Endothelial cell of umbilical vein (primary cell): ENCODE data around the gene WAS. TPM values are rescaled to one million over a fixed set of nuclear protein-coding genes. Genes with fewer than 3 reads are reported as not detected.
"Not testable (repeated sequence)": the region's sequence is repeated elsewhere in the genome, so short reads cannot be mapped to it uniquely, and the experiment has no call there.

Experiments
- BruUV-seq: library from RNA; stranded (reverse); fragments of 400-500 nt; replicated peaks from 2 replicates; lab custom pipeline; 2021; lab: Mats Ljungman, UMichigan
- CTCF ChIA-PET: fragments of 300-600, 350-600 bp; sonication (Branson Sonifier 250); formaldehyde crosslinking; loops from one replicate; lab custom pipeline; 2021; ENCODE audit warnings: antibody characterized with exemption, inconsistent platforms; lab: Charles Lee
- POLR2A ChIA-PET: fragments of 300-600, 350-600 bp; sonication (Branson Sonifier 250); formaldehyde crosslinking; loops from one replicate; lab custom pipeline; 2021; ENCODE audit warnings: antibody characterized with exemption, inconsistent platforms; lab: Charles Lee
- DNase-seq: peaks from one replicate; pipeline ENCODE4 v3.0.0-alpha.2; 2011; ENCODE audit warnings: low read depth, low spot score
- FAIRE-seq: peaks from 2 replicates; lab custom pipeline; 2011; peaks lifted over from hg19 to GRCh38; lab: Jason Lieb, UNC
- H2AFZ ChIP-seq: 2 replicates; pipeline ENCODE4 v1.6.0; 2012; ENCODE audit warnings: low read depth, low read length, control low read depth, inconsistent platforms
- H3K27ac ChIP-seq: 2 replicates; pipeline ENCODE4 v1.5.1; 2011; ENCODE audit warnings: low read depth, mild to moderate bottlenecking, control low read depth, low read length, moderate library complexity; ENCODE audit not compliant: insufficient read depth
- H3K27me3 ChIP-seq, 2 experiments: 2 replicates each; pipeline versions ENCODE4 v1.6.0 to v1.6.1; 2011; ENCODE audit warnings: low read length in 2 of 2, mixed read lengths in 1 of 2; ENCODE audit not compliant: control insufficient read depth in 2 of 2, insufficient read depth in 2 of 2
- H3K36me3 ChIP-seq, 2 experiments: 2 replicates in 1 of 2; 3 replicates in 1 of 2; pipeline ENCODE4 v1.5.1; 2011; ENCODE audit warnings: low read length in 2 of 2, mild to moderate bottlenecking in 1 of 2, moderate library complexity in 1 of 2; ENCODE audit not compliant: control insufficient read depth in 2 of 2, insufficient read depth in 2 of 2; ENCODE audit errors: extremely low read depth in 1 of 2
- H3K4me1 ChIP-seq: 3 replicates; pipeline ENCODE4 v1.5.1; 2011; ENCODE audit warnings: mild to moderate bottlenecking, low read length; ENCODE audit not compliant: control insufficient read depth, insufficient read depth; ENCODE audit errors: extremely low read depth
- H3K4me2 ChIP-seq: 2 replicates; pipeline ENCODE4 v1.6.1; 2011; ENCODE audit warnings: low read length, control low read depth, mixed read lengths; ENCODE audit not compliant: insufficient read depth
- H3K4me3 ChIP-seq, 3 experiments: fragments of 200-600 bp in 1 of 3; sonication (generic), shearing (Covaris generic) in 1 of 3; replicated peaks in 1 of 3; 2 replicates each; pipeline ENCODE4 v1.5.1; 2011 to 2016; ENCODE audit warnings: control low read depth in 3 of 3, low read length in 3 of 3, mild to moderate bottlenecking in 2 of 3, inconsistent platforms in 1 of 3, low read depth in 1 of 3, moderate library complexity in 1 of 3; ENCODE audit not compliant: insufficient read depth in 1 of 3
- H3K79me2 ChIP-seq: 2 replicates; pipeline ENCODE4 v1.6.0; 2012; ENCODE audit warnings: low read length, inconsistent platforms; ENCODE audit not compliant: control insufficient read depth, insufficient read depth
- H3K9ac ChIP-seq: replicated peaks from 2 replicates; pipeline ENCODE3; 2011; ENCODE audit warnings: low read length, control low read depth; ENCODE audit not compliant: insufficient read depth; ENCODE audit errors: extremely low read depth
- H3K9me1 ChIP-seq: replicated peaks from 3 replicates; pipeline ENCODE4 v1.6.0; 2011; ENCODE audit warnings: mild to moderate bottlenecking, low read length; ENCODE audit not compliant: control insufficient read depth, insufficient read depth; ENCODE audit errors: extremely low read depth
- H3K9me3 ChIP-seq: replicated peaks from 2 replicates; pipeline ENCODE4 v1.5.1; 2012; ENCODE audit warnings: low read length, inconsistent platforms; ENCODE audit not compliant: control insufficient read depth, insufficient read depth
- H4K20me1 ChIP-seq: replicated peaks from 2 replicates; pipeline ENCODE3; 2011; ENCODE audit warnings: mild to moderate bottlenecking, low read length; ENCODE audit not compliant: control insufficient read depth, insufficient read depth; ENCODE audit errors: extremely low read depth
- CTCF ChIP-seq, 2 donors: IDR thresholded peaks; 1 replicate in 1 of 2; 2 replicates in 1 of 2; pipeline ENCODE4 v1.5.1; 2011; ENCODE audit warnings: low read length in 2 of 2, mild to moderate bottlenecking in 2 of 2, moderate library complexity in 2 of 2, control low read depth in 1 of 2, inconsistent platforms in 1 of 2, low read depth in 1 of 2; ENCODE audit not compliant: insufficient read depth in 1 of 2; ENCODE audit errors: extremely low read depth in 1 of 2
- EZH2 ChIP-seq: IDR thresholded peaks from 2 replicates; pipeline ENCODE4 v1.6.1; 2012; ENCODE audit warnings: borderline replicate concordance, low read depth, mild to moderate bottlenecking, moderate library complexity, low read length, inconsistent platforms; ENCODE audit not compliant: severe bottlenecking
- FOS ChIP-seq: IDR thresholded peaks from 2 replicates; pipeline ENCODE4 v1.6.1; 2011; ENCODE audit warnings: mild to moderate bottlenecking, low read length, moderate library complexity, borderline replicate concordance; ENCODE audit not compliant: insufficient read depth
- JUN ChIP-seq: IDR thresholded peaks from 2 replicates; pipeline ENCODE4 v1.6.1; 2011; ENCODE audit warnings: borderline replicate concordance, low read depth; ENCODE audit not compliant: insufficient read length, insufficient read depth
- MAX ChIP-seq: IDR thresholded peaks from 2 replicates; pipeline ENCODE4 v1.6.1; 2011; ENCODE audit not compliant: insufficient read depth, insufficient read length
- POLR2A ChIP-seq: IDR thresholded peaks from 2 replicates; pipeline ENCODE4 v1.6.1; 2012; ENCODE audit warnings: low read depth, mild to moderate bottlenecking, control low read depth, low read length
- POLR2AphosphoS5 ChIP-seq: IDR thresholded peaks from 2 replicates; pipeline ENCODE4 v1.6.1; 2012; ENCODE audit warnings: low read depth, mild to moderate bottlenecking, control low read depth, low read length, moderate library complexity; ENCODE audit not compliant: insufficient read depth
- dilution Hi-C: fragments of 300-500 bp; cut with MboI; formaldehyde crosslinking; loops from one replicate; pipeline ENCODE4 v1.15.0; 2019; ENCODE audit warnings: low sequenced_read_pairs; ENCODE audit not compliant: extremely low pct_ligation_motif_present
- intact Hi-C: fragments of 100-400 bp; cut with micrococcal nuclease; formaldehyde crosslinking; loops from one replicate; pipeline ENCODE4 v1.10.0; 2022
- polyA plus RNA-seq, 4 experiments: library from polyadenylated mRNA; depleted of rRNA in 3 of 4; stranded (reverse) in 3 of 4; unstranded in 1 of 4; fragments of >200 nt; gene quantifications; 2 replicates each; pipeline versions ENCODE4 v1.2.1 to v1.2.3, GENCODE V29; 2011 to 2012; ENCODE audit warnings: missing spikeins in 1 of 4
- total RNA-seq: library from RNA; stranded (reverse); gene quantifications from 2 replicates; pipeline ENCODE4 v1.2.3, GENCODE V29; 2021

Gene WAS
- total and polyA plus RNA-seq, 2 donors (not counting 3 experiments of a cell fraction or from before 2014, with no cell fraction given), result 0.73 TPM; not detected in 1

GRCh38 chrX:48688531-48689150 lies 5.0 kb downstream of the WAS start:
- no TSS peak for BruUV-seq
- no peaks in the 10 kb centered on the region for H3K79me2 ChIP-seq
- no peak overlapping the region for H3K4me2 ChIP-seq
- H3K9me1 ChIP-seq, result no peaks in the 10 kb centered on the region
- DNase-seq, result no peak
- no peak overlapping the region for H2AFZ ChIP-seq
- intact Hi-C loops, result no loop called here
- POLR2A ChIA-PET, result no interaction called here
- H3K4me3 ChIP-seq, result no peak overlapping the region
- dilution Hi-C loops, result no loop called here
- H3K27me3 ChIP-seq, result peaks cover 2% of the 10 kb centered on the region in 2 experiments
- H3K4me1 ChIP-seq, result no peaks in the 10 kb centered on the region
- no peaks in the 10 kb centered on the region for H4K20me1 ChIP-seq
- H3K9ac ChIP-seq, result no peak overlapping the region
- CTCF ChIA-PET, result no interaction called here
- no peak for FAIRE-seq
- H3K36me3 ChIP-seq, result no peaks in the 10 kb centered on the region
- TF ChIP-seq FOS, result no peak
- no peak for TF ChIP-seq EZH2
- TF ChIP-seq MAX, result no peak
- TF ChIP-seq POLR2AphosphoS5, result no peak
- TF ChIP-seq JUN, result no peak
- H3K27ac ChIP-seq, result no peak overlapping the region
- H3K9me3 ChIP-seq, result no peaks in the 10 kb centered on the region

GRCh38 chrX:48689208-48689920 lies 5.8 kb downstream of the WAS start:
- Histone ChIP-seq H3K79me2 (no peaks in the 10 kb centered on the region), H3K9ac (no peak overlapping the region), H3K9me3 (no peaks in the 10 kb centered on the region), H3K27ac (no peak overlapping the region), H3K4me1 (no peaks in the 10 kb centered on the region), H2AFZ (no peak overlapping the region), H3K4me3 (no peak overlapping the region), H3K27me3 (peaks cover 2% of the 10 kb centered on the region in 2 experiments), H4K20me1 (no peaks in the 10 kb centered on the region), H3K9me1 (no peaks in the 10 kb centered on the region), H3K4me2 (no peak overlapping the region), H3K36me3 (no peaks in the 10 kb centered on the region)
- TF ChIP-seq POLR2AphosphoS5, result no peak
- no peak for TF ChIP-seq POLR2A
- no peak for TF ChIP-seq CTCF (IDR thresholded peaks at IDR 0.05; ENCODE audit: extremely low read depth in 1 of 2, insufficient read depth in 1 of 2, low read depth in 1 of 2, low read length in 2 of 2)
- BruUV-seq, result no TSS peak
- CTCF ChIA-PET, result no interaction called here
- no peak for FAIRE-seq
- DNase-seq, result no peak
- intact Hi-C loops (no loop called here), dilution Hi-C loops (no loop called here)
- POLR2A ChIA-PET, result no interaction called here

DNA sequence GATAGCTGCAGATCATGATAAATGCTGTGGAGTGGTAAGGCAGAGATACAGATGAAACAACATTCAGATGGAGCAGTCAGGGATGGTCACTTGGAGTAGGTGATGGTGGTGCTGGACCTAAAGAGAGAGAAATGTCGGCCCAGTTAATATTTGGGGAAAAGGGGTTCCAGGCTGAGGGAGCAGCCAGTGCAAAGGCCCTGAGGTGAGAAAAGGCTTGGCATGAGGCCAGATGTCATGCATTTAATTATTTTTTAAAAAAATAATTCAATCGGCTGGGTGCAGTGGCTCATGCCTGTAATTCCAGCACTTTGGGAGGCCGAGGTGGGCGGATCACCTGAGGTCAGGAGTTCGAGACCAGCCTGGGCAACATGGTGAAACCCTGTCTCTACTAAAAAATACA lies 8.1 kb downstream of the WAS start:
- BruUV-seq, intact Hi-C loops, FAIRE-seq, H3K4me1 ChIP-seq, H3K4me3 ChIP-seq, H3K36me3 ChIP-seq, H2AFZ ChIP-seq, H3K9me1 ChIP-seq, H3K27me3 ChIP-seq, H3K9ac ChIP-seq, H4K20me1 ChIP-seq, DNase-seq, H3K79me2 ChIP-seq, H3K9me3 ChIP-seq, CTCF ChIA-PET, dilution Hi-C loops, POLR2A ChIA-PET, H3K27ac ChIP-seq, H3K4me2 ChIP-seq: not testable (repeated sequence)
